Measurements from ENCODE around the gene RNF44.

DNA sequence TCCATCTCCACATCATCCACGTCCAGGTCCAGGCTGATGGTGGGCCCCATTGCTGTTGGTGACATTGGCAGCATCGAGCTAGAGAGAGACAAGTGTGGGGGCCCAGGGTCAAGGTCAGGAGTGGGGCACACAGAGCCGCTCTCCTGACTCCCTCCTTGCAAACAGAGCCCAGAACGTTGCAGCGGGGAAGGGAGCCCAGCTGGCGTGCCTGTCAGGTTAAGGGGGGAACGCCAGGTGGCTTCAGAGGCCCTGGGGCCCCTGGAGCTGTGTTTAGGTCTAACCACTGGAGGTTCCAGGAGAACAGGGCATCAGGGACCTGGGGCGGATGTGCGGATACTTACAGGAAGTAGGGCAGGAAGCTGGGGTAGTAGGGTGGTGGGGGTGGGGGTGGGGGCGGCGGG is 7.5 kb downstream of the RNF44 start:
- TF ChIP-seq, protein P1, sequence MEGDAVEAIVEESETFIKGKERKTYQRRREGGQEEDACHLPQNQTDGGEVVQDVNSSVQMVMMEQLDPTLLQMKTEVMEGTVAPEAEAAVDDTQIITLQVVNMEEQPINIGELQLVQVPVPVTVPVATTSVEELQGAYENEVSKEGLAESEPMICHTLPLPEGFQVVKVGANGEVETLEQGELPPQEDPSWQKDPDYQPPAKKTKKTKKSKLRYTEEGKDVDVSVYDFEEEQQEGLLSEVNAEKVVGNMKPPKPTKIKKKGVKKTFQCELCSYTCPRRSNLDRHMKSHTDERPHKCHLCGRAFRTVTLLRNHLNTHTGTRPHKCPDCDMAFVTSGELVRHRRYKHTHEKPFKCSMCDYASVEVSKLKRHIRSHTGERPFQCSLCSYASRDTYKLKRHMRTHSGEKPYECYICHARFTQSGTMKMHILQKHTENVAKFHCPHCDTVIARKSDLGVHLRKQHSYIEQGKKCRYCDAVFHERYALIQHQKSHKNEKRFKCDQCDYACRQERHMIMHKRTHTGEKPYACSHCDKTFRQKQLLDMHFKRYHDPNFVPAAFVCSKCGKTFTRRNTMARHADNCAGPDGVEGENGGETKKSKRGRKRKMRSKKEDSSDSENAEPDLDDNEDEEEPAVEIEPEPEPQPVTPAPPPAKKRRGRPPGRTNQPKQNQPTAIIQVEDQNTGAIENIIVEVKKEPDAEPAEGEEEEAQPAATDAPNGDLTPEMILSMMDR (IDR thresholded peaks at IDR 0.05; ENCODE audit: poor library complexity) = no peak
- TF ChIP-seq EZH2 (IDR thresholded peaks at IDR 0.05; ENCODE audit: borderline replicate concordance) = no peak

Measured in hepatocyte (in vitro differentiated cells).